Head of caudate nucleus (tissue), 42 donors: ENCODE data around the gene IRF3.
"Not testable (repeated sequence)": the region's sequence is repeated elsewhere in the genome, so short reads cannot be mapped to it uniquely, and the experiment has no call there.

ENCODE experiments used
- DNase-seq, 42 donors: peaks; one replicate each; pipeline versions ENCODE4 v3.0.0 to v3.0.0-alpha.2; 2020 to 2021; ENCODE audit warnings: mixed read lengths in 7 of 42
- intact Hi-C: fragments of 100-400 bp; cut with DNase I; formaldehyde crosslinking; loops from one replicate; pipeline ENCODE4 v1.15.0; 2022

IRF3 gene

DNA sequence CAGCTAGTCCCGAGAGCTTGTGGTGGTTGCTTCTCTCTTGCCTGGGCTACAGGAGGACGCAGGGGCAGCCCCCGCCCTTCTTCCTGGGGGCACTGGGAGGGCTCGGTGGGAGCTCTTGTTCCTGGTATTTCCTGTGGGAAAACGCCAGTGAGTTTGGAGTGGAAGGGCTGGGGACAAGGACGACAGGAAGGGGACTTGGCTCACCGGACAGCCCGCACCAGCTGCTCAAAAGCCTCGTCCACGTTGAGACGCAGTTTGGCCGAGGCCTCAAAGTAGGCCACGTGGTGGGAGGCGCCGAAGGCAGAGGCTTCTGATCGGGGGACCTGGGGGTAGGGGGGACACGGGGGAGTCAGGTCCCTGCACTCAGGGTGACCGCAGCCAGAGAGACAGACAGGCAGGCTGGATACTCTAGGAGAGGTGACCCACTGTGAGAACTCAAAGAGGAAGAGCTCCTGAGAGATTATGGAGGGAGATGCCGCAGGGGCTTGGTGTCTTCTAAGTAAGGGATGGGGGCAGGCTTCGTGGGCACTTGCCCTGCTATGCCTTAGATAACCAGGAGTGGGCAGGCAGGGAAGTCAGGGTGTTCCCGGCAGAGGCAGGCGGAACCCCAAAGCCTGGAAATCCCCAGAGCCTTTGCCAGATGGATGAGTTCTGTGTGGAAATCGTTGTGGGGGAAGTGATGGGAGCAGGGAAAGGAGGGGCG lies 30.0 kb downstream of the IRF3 start:
- no peak for DNase-seq
- intact Hi-C loops, result loop anchor here (5.0 kb wide), 1 partner anchor 43 kb away; the partner anchor contains the start of gene PRR12

DNA sequence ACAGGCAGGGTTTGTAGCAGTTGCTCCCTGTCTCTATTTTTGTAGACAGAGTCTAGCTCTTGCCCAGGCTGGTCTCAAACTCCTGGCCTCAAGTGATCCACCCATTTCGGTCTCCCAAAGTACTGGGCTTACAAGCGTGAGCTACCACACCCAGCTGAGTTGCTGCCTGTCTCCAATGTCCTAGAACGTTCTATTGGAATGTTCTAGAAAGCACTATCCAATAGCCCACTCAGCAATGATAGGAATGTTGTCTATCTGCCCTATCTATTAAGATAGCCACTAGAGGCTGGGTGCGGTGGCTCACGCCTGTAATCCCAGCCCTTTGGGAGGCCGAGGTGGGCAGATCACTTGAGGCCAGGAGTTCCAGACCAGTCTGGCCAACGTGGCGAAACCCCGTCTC lies 32.4 kb downstream of the IRF3 start:
- DNase-seq, intact Hi-C loops: not testable (repeated sequence)

DNA sequence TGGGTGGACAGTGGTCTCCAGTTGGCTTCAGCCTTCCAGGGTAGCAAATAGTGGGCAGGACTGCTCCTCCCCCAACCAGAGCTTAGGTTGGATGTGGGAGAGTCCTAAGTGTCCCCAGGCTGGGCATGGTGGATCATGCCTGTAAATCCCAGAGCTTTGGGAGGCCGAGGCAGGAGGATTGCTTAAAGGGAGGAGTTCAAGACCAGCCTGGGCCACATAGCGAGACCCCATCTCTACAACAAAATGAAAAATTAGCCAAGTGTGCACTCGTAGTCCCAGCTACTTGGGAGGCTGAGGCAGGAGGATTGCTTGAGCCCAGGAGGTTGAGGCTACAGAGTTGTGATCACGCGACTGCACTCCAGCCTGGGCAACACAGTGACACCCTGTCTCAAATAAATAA lies 33.1 kb downstream of the IRF3 start:
- no peak for DNase-seq
- intact Hi-C loops, result no loop called here

DNA sequence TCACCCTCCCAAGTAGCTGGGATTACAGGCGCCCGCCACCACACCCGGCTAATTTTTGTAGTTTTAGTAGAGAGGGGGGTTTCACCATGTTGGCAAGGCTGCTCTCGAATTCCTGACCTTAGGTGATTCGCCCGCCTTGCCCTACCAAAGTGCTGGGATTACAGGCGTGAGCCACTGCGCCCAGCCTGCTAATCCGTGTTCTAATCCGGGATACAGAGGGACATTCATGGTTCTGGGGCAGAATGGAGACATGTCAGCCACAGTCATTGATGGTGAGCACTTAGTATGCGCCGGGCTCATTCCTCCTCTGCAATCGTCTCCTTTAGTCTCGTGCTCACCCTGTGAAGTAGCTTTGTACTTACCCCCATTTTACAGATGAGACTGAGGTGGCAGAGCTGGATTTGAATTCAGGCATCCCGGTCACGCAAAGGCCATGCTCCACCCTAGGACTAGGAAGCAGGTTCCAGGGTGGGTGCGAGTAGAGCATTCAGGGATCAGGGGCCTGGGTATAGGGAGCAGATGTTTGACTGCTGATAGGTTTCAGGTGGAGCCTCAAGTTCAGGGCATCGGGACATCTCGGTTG lies 34.0 kb downstream of the IRF3 start:
- no peak for DNase-seq
- intact Hi-C loops, result no loop called here

DNA sequence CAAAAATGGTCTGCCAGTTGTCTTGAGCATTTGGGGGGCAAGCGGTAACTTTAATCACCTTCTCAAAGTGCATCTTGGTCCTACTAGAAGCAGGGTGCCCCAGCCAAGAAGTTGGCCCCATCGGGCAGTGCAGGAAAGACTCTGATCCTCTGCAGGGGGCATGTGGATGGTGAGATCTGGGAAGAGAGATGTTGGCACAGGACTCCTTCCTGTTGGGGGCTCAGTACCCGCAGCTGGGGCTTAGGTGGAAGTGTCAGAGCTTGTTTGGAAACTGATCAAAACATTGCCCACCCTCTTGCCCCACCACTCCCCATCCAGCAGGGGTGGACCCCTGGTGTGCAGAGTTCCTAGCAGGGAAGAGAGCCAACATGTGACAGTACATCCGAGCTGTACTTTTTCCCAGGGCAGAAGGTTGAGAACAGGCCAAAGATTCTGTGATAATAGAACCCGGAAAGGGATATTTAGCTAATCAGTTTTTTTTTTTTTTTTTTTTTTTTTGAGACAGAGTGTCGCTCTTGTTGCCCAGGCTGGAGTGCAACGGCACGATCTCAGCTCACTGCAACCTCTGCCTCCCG lies 34.6 kb downstream of the IRF3 start:
- no peak for DNase-seq
- intact Hi-C loops, result no loop called here

DNA sequence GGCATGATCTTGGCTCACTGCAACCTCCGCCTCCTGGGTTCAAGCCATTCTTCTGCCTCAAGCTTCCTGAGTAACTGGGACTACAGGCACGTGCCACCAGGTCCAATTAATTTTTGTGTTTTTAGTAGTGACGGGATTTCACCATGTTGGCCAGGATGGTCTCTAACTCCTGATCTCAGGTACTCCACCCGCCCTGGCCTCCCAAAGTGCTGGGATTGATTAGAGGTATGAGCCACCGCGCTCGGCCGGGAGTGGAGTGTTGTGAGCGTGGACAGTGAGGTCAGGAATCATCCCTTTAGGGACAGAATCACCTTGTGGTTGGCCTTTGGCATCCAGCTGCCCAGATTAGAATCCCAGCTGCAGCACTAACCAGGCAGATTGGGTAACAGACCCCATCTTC lies 36.0 kb downstream of the IRF3 start:
- intact Hi-C loops, result no loop called here
- DNase-seq, result no peak

DNA sequence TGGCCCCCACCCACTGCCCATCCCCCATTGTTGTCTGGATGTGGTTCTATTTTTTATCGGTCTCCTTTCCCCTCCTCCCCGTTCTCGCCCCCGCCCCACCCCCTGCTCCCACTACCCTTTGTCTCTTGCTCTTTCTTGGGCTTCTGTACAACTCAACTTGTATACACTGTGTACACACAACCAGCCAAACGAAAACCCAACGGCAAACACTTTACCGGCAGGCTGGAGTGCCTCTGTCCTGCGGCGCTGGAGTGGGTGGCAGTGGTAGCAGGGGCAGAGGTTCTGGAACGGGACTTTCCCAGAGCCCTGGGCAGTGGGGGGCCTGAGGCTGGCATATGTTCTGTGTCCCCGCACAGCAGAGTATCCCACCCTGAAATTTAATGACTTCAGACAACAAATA lies 39.4 kb downstream of the IRF3 start:
- intact Hi-C loops, result no loop called here
- DNase-seq, result no peak

DNA sequence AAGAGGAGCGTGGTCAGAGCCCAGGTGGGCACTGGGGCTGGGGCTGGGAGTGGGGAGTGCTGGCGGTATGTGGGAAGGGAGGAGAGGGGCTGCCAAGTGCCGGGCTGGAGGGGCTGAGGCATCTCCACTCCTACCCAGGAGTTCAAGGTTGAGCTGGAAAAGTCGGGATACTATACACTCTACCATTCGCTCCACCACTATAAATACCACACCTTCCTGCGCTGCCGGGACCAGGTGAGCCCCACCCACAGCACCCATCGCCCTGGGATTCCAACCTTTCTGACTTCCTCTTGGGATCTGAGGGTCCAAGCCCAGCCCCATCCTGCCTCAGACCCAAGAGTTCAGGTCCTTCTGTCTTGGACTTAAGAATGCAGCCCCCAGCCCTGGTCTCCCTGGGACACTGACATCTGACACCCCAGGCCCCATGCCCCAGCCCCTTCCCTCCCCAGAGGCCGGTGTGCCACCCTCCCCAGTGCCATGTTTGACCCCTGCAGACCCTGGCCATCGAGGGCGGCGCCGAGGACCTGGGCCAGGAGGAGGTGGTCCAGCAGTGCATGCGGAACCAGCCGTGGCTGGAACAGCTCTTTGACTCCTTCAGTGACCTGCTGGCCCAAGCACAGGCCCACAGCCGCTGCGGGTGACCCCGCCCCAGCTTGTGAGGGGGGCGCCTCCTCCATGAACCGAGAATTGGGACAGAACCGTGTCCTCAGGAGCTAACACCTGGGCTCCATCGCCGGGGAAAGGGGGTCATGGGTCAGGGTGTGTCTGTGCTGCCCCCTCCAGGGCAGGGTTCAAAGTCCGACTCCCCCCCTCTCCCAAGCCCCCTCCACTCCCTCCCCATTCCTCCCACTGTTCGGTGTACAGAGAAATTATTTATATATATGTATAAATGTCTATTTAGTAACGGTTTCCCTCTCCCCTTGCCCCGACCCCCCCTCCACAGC lies 40.4 kb downstream of the IRF3 start:
- intact Hi-C loops, result loop anchor here (5.0 kb wide), 1 partner anchor 263 kb away; the partner anchor contains the start of genes DKKL1 and TEAD2
- DNase-seq, result no peak

DNA sequence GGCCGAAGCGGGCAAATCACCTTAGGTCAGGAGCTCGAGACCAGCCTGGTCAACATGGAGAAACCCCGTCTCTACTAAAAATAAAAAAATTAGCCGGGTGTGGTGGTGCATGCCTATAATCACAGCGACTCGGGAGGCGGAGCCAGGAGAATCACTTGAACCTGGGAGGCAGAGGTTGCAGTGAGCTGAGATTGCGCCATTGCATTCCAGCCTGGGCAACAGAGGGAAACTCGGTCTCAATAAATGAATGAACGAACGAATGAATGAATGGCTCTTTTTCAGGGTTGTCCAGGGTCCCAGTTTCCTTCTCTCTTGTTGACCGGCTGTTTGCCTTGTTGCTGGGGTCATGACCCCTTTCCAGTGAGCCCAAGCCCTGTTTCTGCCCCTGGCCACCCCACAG lies 47.8 kb downstream of the IRF3 start:
- intact Hi-C loops, DNase-seq: not testable (repeated sequence)

DNA sequence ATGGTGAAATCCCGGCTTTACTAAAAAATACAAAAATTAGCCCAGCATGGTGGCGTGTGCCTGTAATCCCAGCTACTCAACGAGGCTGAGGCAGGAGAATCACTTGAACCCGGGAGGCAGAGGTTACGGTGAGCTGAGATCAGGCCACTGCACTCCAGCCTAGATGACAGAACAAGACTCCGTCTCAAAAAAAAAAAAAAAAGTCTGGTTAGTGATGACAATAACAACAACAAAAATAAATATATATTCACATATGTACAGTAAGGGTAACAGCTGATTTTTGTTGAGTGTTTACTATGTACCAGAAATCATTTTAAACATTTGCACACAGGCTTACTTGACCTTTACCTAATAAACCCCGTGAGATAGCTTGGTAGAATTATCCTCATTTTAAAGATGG lies 48.7 kb downstream of the IRF3 start:
- no peak for DNase-seq
- intact Hi-C loops, result no loop called here

DNA sequence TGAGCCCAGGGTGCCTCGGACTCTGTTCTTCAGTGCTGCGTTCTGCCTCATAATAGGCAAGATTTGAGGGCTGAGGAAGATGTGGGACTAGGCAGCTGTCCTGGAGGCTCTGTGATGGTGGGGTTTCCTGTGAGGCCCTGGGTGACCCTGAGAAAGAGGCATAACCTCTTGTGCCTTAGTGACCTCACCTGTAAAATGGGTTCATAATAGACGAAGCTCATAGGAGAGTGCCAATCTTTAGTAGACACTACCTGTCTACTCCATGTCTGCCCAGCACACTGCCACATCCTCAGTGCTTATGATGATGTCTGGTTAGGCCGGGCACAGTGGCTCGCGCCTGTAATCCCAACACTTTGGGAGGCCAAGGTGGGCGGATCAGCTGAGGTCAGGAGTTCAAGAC lies 49.1 kb downstream of the IRF3 start:
- intact Hi-C loops, result no loop called here
- no peak for DNase-seq

DNA sequence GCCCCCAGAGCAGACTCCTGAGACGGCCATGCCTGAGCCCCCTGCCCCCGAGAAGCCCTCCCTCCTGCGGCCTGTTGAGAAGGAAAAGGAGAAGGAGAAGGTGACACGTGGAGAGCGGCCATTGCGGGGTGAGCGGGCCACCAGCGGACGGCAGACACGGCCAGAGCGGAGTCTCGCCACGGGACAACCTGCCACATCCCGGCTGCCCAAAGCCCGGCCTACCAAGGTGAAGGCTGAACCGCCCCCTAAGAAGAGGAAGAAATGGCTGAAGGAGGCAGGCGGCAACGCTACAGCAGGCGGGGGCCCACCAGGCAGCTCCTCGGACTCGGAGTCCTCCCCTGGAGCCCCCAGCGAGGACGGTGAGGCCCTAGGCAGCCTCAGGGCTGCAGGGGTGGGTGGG lies 49.8 kb downstream of the IRF3 start:
- no peak for DNase-seq
- intact Hi-C loops, result no loop called here

DNA sequence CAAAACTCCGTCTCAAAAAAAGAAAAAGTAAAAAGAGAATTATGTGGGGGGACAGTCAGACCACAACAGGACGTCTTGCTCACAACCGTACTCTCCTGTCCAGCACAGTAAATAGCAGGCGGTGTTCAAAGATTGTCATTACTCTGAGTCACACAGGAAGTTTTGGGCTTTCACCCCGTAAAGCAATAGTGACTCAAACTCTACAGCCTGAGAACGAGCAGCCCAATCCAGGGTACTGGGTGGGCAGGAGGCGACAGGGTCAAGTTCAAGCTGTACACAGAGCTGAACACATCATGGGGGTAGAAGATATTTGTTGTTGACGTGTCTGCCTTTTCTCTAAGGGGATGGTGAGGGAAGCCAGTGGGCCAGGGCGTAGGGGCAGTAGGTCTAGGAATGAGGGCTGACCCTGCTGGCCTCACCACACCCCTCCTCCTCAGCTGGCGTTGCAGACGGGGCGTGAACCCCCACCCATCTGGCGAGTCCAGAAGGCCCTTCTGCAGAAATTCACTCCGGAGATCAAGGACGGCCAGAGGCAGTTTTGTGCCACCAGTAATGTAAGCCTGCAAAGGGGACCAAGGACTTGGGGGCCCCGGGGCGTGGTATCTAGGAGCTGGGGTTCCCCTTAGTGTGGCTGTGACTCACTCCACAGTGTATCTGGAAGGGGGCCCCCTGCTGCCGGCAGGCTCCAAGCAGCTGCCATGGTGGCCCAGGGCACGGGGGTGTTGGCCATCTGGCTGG lies 51.4 kb downstream of the IRF3 start:
- intact Hi-C loops, result no loop called here
- DNase-seq, result no peak

DNA sequence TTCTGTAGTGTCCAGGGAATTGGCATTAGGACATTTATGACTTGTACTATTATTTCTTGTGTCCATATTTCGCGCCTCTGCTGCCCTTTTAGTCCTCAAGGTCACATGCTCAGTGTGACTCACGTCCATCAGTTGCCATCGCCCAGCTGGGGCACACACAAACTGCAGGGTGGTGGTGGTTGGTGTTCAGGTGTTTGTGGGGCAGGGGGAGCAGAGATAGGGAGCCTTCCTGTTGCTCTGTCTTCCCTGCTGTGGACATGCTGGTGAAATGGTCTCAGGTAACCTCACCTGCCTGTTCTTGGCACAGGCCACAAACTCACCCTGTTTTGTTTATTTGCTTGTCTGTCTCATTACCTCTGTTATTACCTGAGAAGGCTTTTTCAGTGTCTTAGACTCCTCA lies 52.3 kb downstream of the IRF3 start:
- no peak for DNase-seq
- intact Hi-C loops, result no loop called here
